IMR-90 (cell line): ENCODE data around the gene LECT2. TPM values are rescaled to one million over a fixed set of nuclear protein-coding genes. Genes with fewer than 3 reads are reported as not detected.
A peak's percentile ranks its signal among the peaks of the same experiment; 100 is the strongest.

Experiments used
- ATAC-seq: fragments of 200-7000 bp; cut with Tn5 transposase; 2 replicates; pipeline ENCODE4 v1.9.1; 2020; ENCODE audit warnings: low read depth, mild to moderate bottlenecking, moderate library complexity
- BruUV-seq: library from RNA; stranded (reverse); fragments of 400-500 nt; replicated peaks from 2 replicates; lab custom pipeline; 2021; lab: Mats Ljungman, UMichigan
- CTCF ChIA-PET: fragments of 300-600 bp; formaldehyde crosslinking; extraction: SDS; loops from one replicate; lab custom pipeline; 2021; ENCODE audit warnings: antibody characterized with exemption; lab: Yijun Ruan, JAX
- POLR2A ChIA-PET: fragments of 300-600 bp; sonication (Branson Sonifier 250); formaldehyde crosslinking; loops from one replicate; lab custom pipeline; 2022; ENCODE audit warnings: antibody characterized with exemption; ENCODE audit not compliant: unreplicated experiment; lab: Charles Lee
- DNase-seq: peaks from one replicate; pipeline ENCODE4 v3.0.0; 2013
- H2AFZ ChIP-seq: replicated peaks from 2 replicates; pipeline ENCODE3; 2013; ENCODE audit warnings: low read length, mild to moderate bottlenecking; ENCODE audit not compliant: poor library complexity
- H2AK5ac ChIP-seq: 2 replicates; pipeline ENCODE4 v1.6.1; 2013; ENCODE audit warnings: low read depth, low read length, inconsistent platforms
- H2AK9ac ChIP-seq: replicated peaks from 2 replicates; pipeline ENCODE3; 2013; ENCODE audit warnings: mild to moderate bottlenecking, low read depth, low read length, moderate library complexity; ENCODE audit not compliant: poor library complexity
- H2BK120ac ChIP-seq: 2 replicates; pipeline ENCODE4 v1.6.1; 2013; ENCODE audit warnings: low read depth, low read length, inconsistent platforms
- H2BK15ac ChIP-seq: 3 replicates; pipeline ENCODE4 v1.6.1; 2013; ENCODE audit warnings: low read depth, low read length, inconsistent platforms
- H2BK20ac ChIP-seq: 2 replicates; pipeline ENCODE4 v1.6.1; 2013; ENCODE audit warnings: low read depth, mild to moderate bottlenecking, inconsistent platforms, low read length, moderate library complexity
- H2BK5ac ChIP-seq: 2 replicates; pipeline ENCODE4 v1.6.1; 2013; ENCODE audit warnings: mild to moderate bottlenecking, low read depth, low read length, inconsistent platforms; ENCODE audit not compliant: poor library complexity, severe bottlenecking
- H3K14ac ChIP-seq: replicated peaks from 2 replicates; pipeline ENCODE4 v1.6.1; 2013; ENCODE audit warnings: low read depth, low read length, inconsistent platforms
- H3K18ac ChIP-seq: 2 replicates; pipeline ENCODE4 v1.6.1; 2013; ENCODE audit warnings: low read depth, low read length, control low read depth
- H3K23ac ChIP-seq: 2 replicates; pipeline ENCODE4 v1.6.1; 2013; ENCODE audit warnings: low read depth, low read length, inconsistent platforms
- H3K27ac ChIP-seq: 2 replicates; pipeline ENCODE4 v1.5.1; 2013; ENCODE audit warnings: mild to moderate bottlenecking, control low read depth, low read length; ENCODE audit not compliant: insufficient read depth
- H3K27me3 ChIP-seq: 2 replicates; pipeline ENCODE4 v1.6.1; 2013; ENCODE audit warnings: low read length; ENCODE audit not compliant: control insufficient read depth, insufficient read depth
- H3K36me3 ChIP-seq: 2 replicates; pipeline ENCODE4 v1.6.1; 2013; ENCODE audit warnings: low read length, mixed read lengths; ENCODE audit not compliant: control insufficient read depth, insufficient read depth
- H3K4ac ChIP-seq: 2 replicates; pipeline ENCODE4 v1.6.1; 2013; ENCODE audit warnings: low read depth, low read length, inconsistent platforms
- H3K4me1 ChIP-seq: 2 replicates; pipeline ENCODE4 v1.6.1; 2013; ENCODE audit warnings: low read length, mixed read lengths; ENCODE audit not compliant: control insufficient read depth, insufficient read depth
- H3K4me2 ChIP-seq: 2 replicates; pipeline ENCODE4 v1.6.1; 2013; ENCODE audit warnings: low read depth, mild to moderate bottlenecking, control low read depth, low read length, moderate library complexity
- H3K4me3 ChIP-seq: 2 replicates; pipeline ENCODE4 v1.5.1; 2013; ENCODE audit warnings: low read depth, mild to moderate bottlenecking, control low read depth, low read length, moderate library complexity; ENCODE audit not compliant: insufficient read depth
- H3K56ac ChIP-seq: 2 replicates; pipeline ENCODE4 v1.6.1; 2013; ENCODE audit warnings: low read length, inconsistent platforms; ENCODE audit not compliant: insufficient read depth; ENCODE audit errors: extremely low read depth
- H3K79me1 ChIP-seq, 2 experiments: 2 replicates each; pipeline ENCODE4 v1.6.1; 2013; ENCODE audit warnings: low read length in 2 of 2, inconsistent platforms in 1 of 2, low read depth in 1 of 2
- H3K9ac ChIP-seq: 2 replicates; pipeline ENCODE4 v1.6.1; 2013; ENCODE audit warnings: low read depth, low read length, control low read depth
- H3K9me1 ChIP-seq: 2 replicates; pipeline ENCODE4 v1.6.1; 2013; ENCODE audit warnings: low read length, inconsistent platforms; ENCODE audit not compliant: insufficient read depth
- H3K9me3 ChIP-seq: 2 replicates; pipeline ENCODE4 v1.6.1; 2013; ENCODE audit warnings: low read length; ENCODE audit not compliant: control insufficient read depth, insufficient read depth
- H4K20me1 ChIP-seq: 2 replicates; pipeline ENCODE4 v1.6.1; 2013; ENCODE audit warnings: low read length, inconsistent platforms; ENCODE audit not compliant: insufficient read depth
- H4K5ac ChIP-seq: 2 replicates; pipeline ENCODE4 v1.6.1; 2013; ENCODE audit warnings: mild to moderate bottlenecking, low read depth, low read length, control low read depth
- H4K8ac ChIP-seq, 2 experiments: 2 replicates each; pipeline ENCODE4 v1.6.1; 2013; ENCODE audit warnings: low read depth in 2 of 2, low read length in 2 of 2, control low read depth in 1 of 2, inconsistent platforms in 1 of 2
- H4K91ac ChIP-seq: 2 replicates; pipeline ENCODE4 v1.6.1; 2013; ENCODE audit warnings: low read depth, low read length, inconsistent platforms; ENCODE audit not compliant: insufficient read depth
- CHD1 ChIP-seq: IDR thresholded peaks from 2 replicates; pipeline ENCODE4 v1.6.1; 2012; ENCODE audit warnings: low read depth, low read length, improper control_type of control experiment
- USF2 ChIP-seq: fragments of 150-350 bp; IDR thresholded peaks from 2 replicates; pipeline ENCODE4 v1.6.1; 2017; ENCODE audit warnings: mild to moderate bottlenecking, antibody characterized with exemption, low read length, low read depth
- WGBS, 2 experiments: methylation state at CpG; one replicate each; pipeline versions ENCODE4 v1.1.5 to v1.1.7; 2013; ENCODE audit warnings: missing lambda C conversion rate in 2 of 2; ENCODE audit not compliant: insufficient read length in 1 of 2; ENCODE audit errors: extremely low coverage in 2 of 2; 5-methylcytosine and 5-hydroxymethylcytosine counted together
- dilution Hi-C: fragments of 300-500 bp; cut with HindIII; formaldehyde crosslinking; loops from one replicate; pipeline ENCODE4 v1.14.3; 2018; ENCODE audit warnings: low sequenced_read_pairs; ENCODE audit not compliant: unreplicated experiment
- in situ Hi-C: fragments of 300-500 bp; cut with MboI; formaldehyde crosslinking; loops from 3 replicates; pipeline ENCODE4 v1.14.3; 2019; ENCODE audit warnings: low sequenced_read_pairs, inconsistent platforms, mixed read lengths
- intact Hi-C: fragments of 100-400 bp; cut with micrococcal nuclease; formaldehyde crosslinking; loops from 2 replicates; pipeline ENCODE4 v1.10.0; 2022
- polyA plus RNA-seq, 3 experiments: library from polyadenylated mRNA; depleted of rRNA; stranded (reverse); fragments of >200 nt; gene quantifications; 2 replicates each; pipeline ENCODE4 v1.2.3, GENCODE V29; 2012; ENCODE audit warnings: low replicate concordance in 1 of 3
- total RNA-seq: library from RNA; depleted of rRNA; stranded (reverse); fragments of >200 nt; gene quantifications from 2 replicates; pipeline ENCODE4 v1.2.3, GENCODE V29; 2012

LECT2 gene
- total and polyA plus RNA-seq, 2 of the 4 experiments (the other 2 are of a cell fraction), result not detected

GRCh38 chr5:135950611-135951010 is 4.2 kb downstream of the LECT2 start:
- Histone ChIP-seq H3K4me2 (no peak overlapping the region), H4K20me1 (no peaks in the 10 kb centered on the region), H3K79me1 (no peaks in the 10 kb centered on the region), H2AK9ac (no peak overlapping the region), H3K4me1 (no peaks in the 10 kb centered on the region), H3K4ac (no peak overlapping the region), H3K9ac (no peak overlapping the region), H4K8ac (no peak overlapping the region), H2BK120ac (no peak overlapping the region), H3K9me1 (no peaks in the 10 kb centered on the region), H3K56ac (no peak overlapping the region), H4K5ac (no peak overlapping the region), H3K27ac (no peak overlapping the region), H3K14ac (no peak overlapping the region), H3K27me3 (no peaks in the 10 kb centered on the region), H3K9me3 (no peaks in the 10 kb centered on the region), H2BK20ac (no peak overlapping the region), H2BK5ac (no peak overlapping the region), H2AK5ac (no peak overlapping the region), H4K91ac (no peak overlapping the region), H3K4me3 (no peak overlapping the region), H2BK15ac (no peak overlapping the region), H3K36me3 (no peaks in the 10 kb centered on the region), H3K18ac (no peak overlapping the region), H3K23ac (no peak overlapping the region), H2AFZ (no peak overlapping the region)
- ATAC-seq (peak; percentile 91), DNase-seq (peak; percentile 75)
- ChIA-PET CTCF (interaction anchor here (0.8 to 0.9 kb wide), 3 partner anchors 45 to 129 kb away, joined by 3 to 8 read pairs (median 4); no protein-coding TSS in a partner anchor), POLR2A (interaction anchor here (0.6 to 0.7 kb wide), 2 partner anchors 85 to 108 kb away, joined by 3 read pairs; no protein-coding TSS in a partner anchor)
- intact Hi-C loops, result no loop called here
- dilution Hi-C loops, result no loop called here
- no TSS peak for BruUV-seq
- TF ChIP-seq USF2 (peak; percentile 42; the same call in 1 of the 2 replicates), CHD1 (no peak)
- WGBS, 2 experiments, result 20% methylated on average over 1 of the region's 3 CpGs; no CpG with 5 or more reads in 1 of the 2 experiments
- in situ Hi-C loops, result no loop called here
